EL (cell line): ENCODE data around the gene CDH22.

Source experiments
- DNase-seq: peaks from one replicate; pipeline ENCODE4 v3.0.0-alpha.2; 2016

The CDH22 gene

GRCh38 chr20:46265539-46265938, 42.8 kb downstream of the CDH22 start:
- DNase-seq: no peak

GRCh38 chr20:46264391-46265266, 43.7 kb downstream of the CDH22 start:
- no peak for DNase-seq

GRCh38 chr20:46261456-46262253, 46.6 kb downstream of the CDH22 start:
- no peak for DNase-seq

GRCh38 chr20:46260936-46261454, 47.3 kb downstream of the CDH22 start:
- DNase-seq: no peak

GRCh38 chr20:46260480-46260879, 47.8 kb downstream of the CDH22 start:
- DNase-seq: no peak

- no peak for DNase-seq
These were observed 48.9 kb downstream of the CDH22 start for GRCh38 chr20:46259260-46259859.

- no peak for DNase-seq
These were observed 50.4 kb downstream of the CDH22 start for GRCh38 chr20:46257887-46258286.

GRCh38 chr20:46256293-46256692, 52.0 kb downstream of the CDH22 start:
- DNase-seq: no peak

GRCh38 chr20:46255440-46256104, 52.7 kb downstream of the CDH22 start:
- DNase-seq: peak; percentile 11

GRCh38 chr20:46253391-46253790, 54.9 kb downstream of the CDH22 start:
- DNase-seq: peak; percentile 14

- no peak for DNase-seq
These were observed 55.8 kb downstream of the CDH22 start for GRCh38 chr20:46252352-46253091.

GRCh38 chr20:46251211-46251673, 57.1 kb downstream of the CDH22 start:
- no peak for DNase-seq

- DNase-seq: no peak
These were observed 57.5 kb downstream of the CDH22 start for GRCh38 chr20:46250772-46251171.

- DNase-seq: no peak
These were observed 58.6 kb downstream of the CDH22 start for GRCh38 chr20:46249671-46250070.

- no peak for DNase-seq
These were observed 61.7 kb downstream of the CDH22 start for GRCh38 chr20:46246559-46246958.

- peak; percentile 32 for DNase-seq
These were observed 64.3 kb downstream of the CDH22 start for GRCh38 chr20:46243707-46244628.

- no peak for DNase-seq
These were observed 65.9 kb downstream of the CDH22 start for GRCh38 chr20:46242390-46242789.

- no peak for DNase-seq
These were observed 67.4 kb downstream of the CDH22 start for GRCh38 chr20:46240881-46241280.

GRCh38 chr20:46240065-46240464, 68.2 kb downstream of the CDH22 start:
- no peak for DNase-seq

- no peak for DNase-seq
These were observed 70.6 kb downstream of the CDH22 start for GRCh38 chr20:46237736-46238135.

- DNase-seq: no peak
These were observed 71.1 kb downstream of the CDH22 start for GRCh38 chr20:46237227-46237626.
